Measurements from ENCODE around the gene MRPS14.

- TF ChIP-seq POLR2AphosphoS5 (IDR thresholded peaks at IDR 0.05; ENCODE audit: low read depth, low read length): no peak
- TF ChIP-seq, protein P1, sequence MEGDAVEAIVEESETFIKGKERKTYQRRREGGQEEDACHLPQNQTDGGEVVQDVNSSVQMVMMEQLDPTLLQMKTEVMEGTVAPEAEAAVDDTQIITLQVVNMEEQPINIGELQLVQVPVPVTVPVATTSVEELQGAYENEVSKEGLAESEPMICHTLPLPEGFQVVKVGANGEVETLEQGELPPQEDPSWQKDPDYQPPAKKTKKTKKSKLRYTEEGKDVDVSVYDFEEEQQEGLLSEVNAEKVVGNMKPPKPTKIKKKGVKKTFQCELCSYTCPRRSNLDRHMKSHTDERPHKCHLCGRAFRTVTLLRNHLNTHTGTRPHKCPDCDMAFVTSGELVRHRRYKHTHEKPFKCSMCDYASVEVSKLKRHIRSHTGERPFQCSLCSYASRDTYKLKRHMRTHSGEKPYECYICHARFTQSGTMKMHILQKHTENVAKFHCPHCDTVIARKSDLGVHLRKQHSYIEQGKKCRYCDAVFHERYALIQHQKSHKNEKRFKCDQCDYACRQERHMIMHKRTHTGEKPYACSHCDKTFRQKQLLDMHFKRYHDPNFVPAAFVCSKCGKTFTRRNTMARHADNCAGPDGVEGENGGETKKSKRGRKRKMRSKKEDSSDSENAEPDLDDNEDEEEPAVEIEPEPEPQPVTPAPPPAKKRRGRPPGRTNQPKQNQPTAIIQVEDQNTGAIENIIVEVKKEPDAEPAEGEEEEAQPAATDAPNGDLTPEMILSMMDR (IDR thresholded peaks at IDR 0.05): no peak
- TF ChIP-seq REST (IDR thresholded peaks at IDR 0.05; ENCODE audit: insufficient read depth in 1 of 2, low read depth in 2 of 2, low read length in 1 of 2): no peak
- no peak for TF ChIP-seq SIN3A (IDR thresholded peaks at IDR 0.05; ENCODE audit: borderline replicate concordance, insufficient read depth, low read depth, low read length)
Measured at GRCh38 chr1:174984952-174985351, 38.3 kb downstream of the MRPS14 start.

Data from Panc1 (cell line).